Stimulated activated CD8-positive, alpha-beta memory T cell treated with anti-CD3 and anti-CD28 coated beads, Interleukin-7, amount 100 ng/mL, for 48 hours (primary cell): ENCODE data around the gene LRBA.

Experiments used
- DNase-seq, 2 donors: peaks; one replicate each; pipeline ENCODE4 v3.0.0-alpha.2; 2020; ENCODE audit warnings: low read depth in 1 of 2; ENCODE audit errors: extremely low read depth in 1 of 2

Gene LRBA

GRCh38 chr4:150354214-150354796, 660.8 kb downstream of the LRBA start:
- no peak for DNase-seq

DNA sequence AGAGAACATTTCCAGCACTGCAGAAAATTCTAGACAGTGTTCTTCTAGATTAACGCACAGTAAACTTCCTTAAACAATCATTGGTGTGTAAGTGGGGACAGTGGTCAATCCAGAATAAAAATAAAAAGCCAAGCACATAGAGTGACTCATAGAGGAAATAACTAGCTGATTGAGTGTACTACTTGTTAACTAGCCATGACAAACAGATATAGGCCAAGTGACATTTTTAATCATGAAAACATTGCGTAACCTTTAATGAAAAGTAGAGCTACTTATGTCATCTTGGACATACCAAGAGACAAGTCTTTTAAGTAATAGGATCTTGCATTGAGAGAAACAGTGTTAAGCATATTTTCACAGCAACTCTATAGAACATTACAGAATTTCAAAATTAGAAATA, 667.0 kb downstream of the LRBA start:
- DNase-seq: no peak

- DNase-seq: no peak
These were observed 669.8 kb downstream of the LRBA start for GRCh38 chr4:150345207-150345744.

DNA sequence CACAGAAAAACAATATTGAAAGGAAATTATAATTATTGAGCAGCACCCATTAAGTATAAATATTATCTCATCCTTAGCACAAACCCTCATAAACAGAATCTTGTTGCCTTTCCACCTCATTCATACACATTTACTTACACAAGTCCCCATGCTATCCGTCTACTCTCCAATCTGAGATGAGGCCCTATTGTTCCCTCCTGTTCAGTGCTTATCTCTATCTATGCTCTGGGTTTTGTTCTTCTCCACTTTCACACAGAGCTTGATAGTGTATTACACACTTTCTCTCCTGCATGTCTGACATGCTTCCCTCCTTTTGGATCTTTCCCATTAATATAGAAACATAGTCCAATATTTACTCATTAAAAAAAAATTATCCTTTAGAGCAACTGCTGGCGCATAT, 671.3 kb downstream of the LRBA start:
- DNase-seq: no peak

DNA sequence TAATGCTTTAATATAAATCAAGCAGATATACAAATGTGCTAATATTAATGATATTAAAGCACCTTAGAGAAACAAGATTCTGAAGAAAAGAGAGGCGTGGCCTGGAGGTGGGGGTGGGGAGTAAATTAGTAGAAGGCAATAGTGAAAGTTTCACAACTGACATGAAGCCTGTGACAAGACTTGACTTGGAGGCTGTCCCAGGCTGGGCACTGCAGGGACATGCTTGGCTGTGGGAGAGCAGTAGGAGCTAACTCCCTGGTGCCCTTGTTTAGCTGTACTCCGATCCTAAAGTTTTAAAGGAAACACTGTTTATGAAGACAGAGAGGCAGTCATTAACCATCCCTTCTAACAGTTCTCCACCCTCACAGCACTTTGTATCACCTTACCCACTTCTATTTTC, 672.1 kb downstream of the LRBA start:
- no peak for DNase-seq

DNA sequence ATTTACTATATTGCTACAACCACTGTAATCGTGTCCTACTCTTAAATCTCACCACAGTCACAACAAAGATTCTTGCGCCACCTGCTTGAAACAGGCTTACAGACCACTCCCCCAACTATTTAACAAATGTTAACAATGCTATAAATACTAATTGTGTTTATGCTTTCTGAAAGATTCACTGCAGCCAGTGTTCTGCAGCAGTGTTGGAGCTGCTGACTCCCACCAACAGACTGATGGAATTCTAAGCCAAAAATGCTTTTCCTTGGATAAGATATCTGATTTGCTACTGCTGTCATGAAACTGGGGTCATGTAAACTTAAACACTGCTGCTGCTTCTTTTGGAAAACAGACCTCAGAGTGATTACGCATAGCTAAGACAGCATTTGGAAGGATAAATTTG, 677.4 kb downstream of the LRBA start:
- DNase-seq: no peak

- DNase-seq: no peak
These were observed 678.2 kb downstream of the LRBA start for GRCh38 chr4:150336676-150337412.

DNA sequence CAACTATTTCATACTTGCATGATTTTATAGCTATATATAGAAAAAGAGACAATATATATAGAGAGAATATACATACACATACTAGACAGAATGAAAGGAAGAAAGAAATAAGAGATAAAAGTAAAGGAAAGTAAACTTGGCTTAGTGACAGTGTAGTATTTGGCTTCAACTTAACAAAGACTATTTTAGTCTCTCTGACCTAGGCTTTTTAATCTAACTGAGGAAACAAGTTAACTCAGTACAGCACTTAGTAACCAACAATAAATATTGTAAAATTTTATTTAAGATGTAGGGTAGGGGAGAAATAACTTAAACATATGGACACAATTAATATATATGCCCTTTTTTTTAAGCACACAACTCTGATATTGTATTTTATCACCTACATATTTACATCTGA, 682.1 kb downstream of the LRBA start:
- DNase-seq: no peak

- DNase-seq: no peak
These were observed 683.0 kb downstream of the LRBA start for GRCh38 chr4:150332086-150332485.

DNA sequence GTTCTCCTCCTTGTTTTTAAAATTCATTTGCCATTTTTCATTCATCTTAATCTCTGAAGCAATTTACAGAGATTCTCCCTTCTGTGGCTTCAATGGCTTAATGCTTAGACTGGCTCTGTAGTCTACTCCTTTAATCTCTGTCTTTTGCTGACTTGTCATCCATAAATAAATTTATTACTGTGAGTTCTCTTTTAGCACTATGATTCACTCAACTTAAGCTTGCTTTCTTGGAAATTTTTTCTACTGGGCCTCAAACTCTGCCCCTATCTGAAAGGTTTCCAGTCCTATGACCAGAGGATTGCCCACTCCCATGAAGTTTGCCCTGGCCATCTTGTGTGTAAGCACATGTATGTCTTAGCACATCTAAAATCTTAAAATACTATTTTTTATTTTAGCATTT, 685.7 kb downstream of the LRBA start:
- no peak for DNase-seq

DNA sequence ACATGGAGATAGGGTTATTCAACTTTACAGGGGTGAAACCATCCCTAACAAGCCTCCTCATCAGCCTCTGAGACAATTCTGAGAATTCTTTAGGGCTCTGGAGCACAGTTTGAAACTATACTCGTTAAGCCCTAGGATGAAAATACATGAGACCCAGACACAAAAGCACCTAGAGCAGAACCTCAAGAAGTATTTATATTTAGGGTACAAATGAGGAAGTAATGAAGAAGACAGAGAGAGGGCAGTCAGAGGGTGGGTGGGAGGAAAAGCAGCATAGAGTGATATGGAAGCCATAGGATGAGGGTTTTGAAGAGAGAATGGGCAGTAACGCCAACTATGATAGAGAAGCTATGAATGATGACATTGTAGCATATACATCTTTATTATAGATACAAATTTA, 686.6 kb downstream of the LRBA start:
- no peak for DNase-seq

DNA sequence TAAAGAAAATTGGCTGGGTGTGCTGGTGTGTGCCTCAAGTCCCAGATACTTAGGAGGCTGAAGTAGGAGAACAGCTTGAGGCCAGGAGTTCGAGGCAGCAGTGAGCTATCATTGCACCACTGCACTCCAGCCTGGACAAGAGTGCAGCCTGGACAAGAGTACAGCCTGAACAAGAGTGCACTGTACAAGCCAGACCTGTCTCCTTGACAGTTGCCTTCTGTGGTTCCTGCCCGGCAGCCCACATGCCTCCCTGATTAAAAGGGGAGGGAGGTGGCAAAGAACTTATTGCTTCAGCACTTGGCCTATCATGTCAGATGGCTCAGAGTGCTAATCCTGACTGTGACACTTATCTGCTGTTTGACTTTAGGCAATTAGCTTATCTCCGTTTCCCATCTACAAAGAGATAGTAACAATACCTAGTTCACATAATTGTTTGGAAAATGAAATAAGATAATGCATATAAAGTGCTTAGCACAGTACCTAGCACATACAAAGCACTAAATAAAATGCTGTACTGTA, 687.8 kb downstream of the LRBA start:
- DNase-seq: no peak

- DNase-seq: no peak
These were observed 689.2 kb downstream of the LRBA start for GRCh38 chr4:150325872-150326271.

GRCh38 chr4:150323406-150324325, 691.4 kb downstream of the LRBA start:
- no peak for DNase-seq

- DNase-seq: no peak
These were observed 692.4 kb downstream of the LRBA start for GRCh38 chr4:150322646-150323045.

GRCh38 chr4:150321113-150321512, 694.0 kb downstream of the LRBA start:
- no peak for DNase-seq

DNA sequence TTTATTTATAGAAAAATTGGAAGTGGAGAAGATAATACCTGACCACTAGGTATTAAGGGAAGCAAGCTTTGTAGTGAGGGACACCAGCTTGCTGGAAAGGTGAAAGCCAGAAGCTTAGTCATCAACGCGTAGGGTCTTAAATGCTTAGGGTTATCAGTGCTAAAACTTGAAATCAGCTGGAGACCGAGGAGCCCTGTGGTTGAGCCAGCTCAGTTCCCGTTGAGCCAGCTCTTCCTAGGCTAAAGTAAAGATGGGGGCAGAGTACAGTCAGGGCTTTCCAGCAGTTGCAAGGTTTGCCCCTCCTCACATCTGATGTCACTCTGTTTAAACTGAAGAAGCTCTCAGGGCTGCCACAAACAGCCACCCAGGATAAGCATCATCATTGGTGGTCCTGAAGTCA, 696.1 kb downstream of the LRBA start:
- no peak for DNase-seq

- no peak for DNase-seq
These were observed 696.6 kb downstream of the LRBA start for GRCh38 chr4:150318527-150318926.

- DNase-seq: no peak
These were observed 698.5 kb downstream of the LRBA start for GRCh38 chr4:150316332-150317205.

DNA sequence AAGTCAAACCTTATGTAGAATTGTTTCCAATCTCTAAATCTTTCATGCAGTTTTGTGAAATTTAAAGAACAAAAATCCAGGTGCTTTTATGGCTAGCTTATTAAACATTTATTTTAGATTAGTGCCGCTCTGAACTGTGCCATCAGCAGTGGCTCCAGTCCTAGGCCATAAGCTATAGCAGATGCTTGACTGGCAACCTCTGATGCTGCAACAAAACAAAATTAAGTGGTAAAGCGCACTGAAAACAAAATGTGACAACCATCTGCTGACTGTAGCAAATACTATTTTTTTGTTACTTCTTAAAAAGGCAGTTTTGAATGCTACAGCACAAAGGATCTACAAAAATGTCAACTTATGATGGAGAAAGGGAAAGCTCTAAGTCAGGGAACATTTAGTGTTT, 699.4 kb downstream of the LRBA start:
- no peak for DNase-seq
